HG02870 (cell line): Measurements from ENCODE around the gene KLF13.

Experiments
- ATAC-seq: cut with Tn5 transposase; IDR thresholded peaks from one replicate; pipeline ENCODE4 v1.9.1; 2021; ENCODE audit warnings: mild to moderate bottlenecking, moderate library complexity; ENCODE audit not compliant: unreplicated experiment

KLF13 gene

GRCh38 chr15:31298707-31299172 is 27.9 kb upstream of the KLF13 start:
- no peak for ATAC-seq

- no peak for ATAC-seq
Measured at GRCh38 chr15:31300208-31300661, 26.4 kb upstream of the KLF13 start.

- ATAC-seq = no peak
Measured at GRCh38 chr15:31300981-31301672, 25.5 kb upstream of the KLF13 start.

GRCh38 chr15:31301673-31301990 is 25.0 kb upstream of the KLF13 start:
- no peak for ATAC-seq

GRCh38 chr15:31302029-31302657 is 24.5 kb upstream of the KLF13 start:
- ATAC-seq = no peak

- no peak for ATAC-seq
Measured at GRCh38 chr15:31302778-31303725, 23.6 kb upstream of the KLF13 start.

- no peak for ATAC-seq
Measured at GRCh38 chr15:31303726-31304648, 22.6 kb upstream of the KLF13 start.

- ATAC-seq = no peak
Measured at GRCh38 chr15:31304751-31305365, 21.8 kb upstream of the KLF13 start.

GRCh38 chr15:31305375-31305774 is 21.3 kb upstream of the KLF13 start:
- no peak for ATAC-seq

- ATAC-seq = no peak
Measured at GRCh38 chr15:31305796-31306425, 20.7 kb upstream of the KLF13 start.

GRCh38 chr15:31306426-31307269 is 20.0 kb upstream of the KLF13 start:
- no peak for ATAC-seq

- ATAC-seq = no peak
Measured at GRCh38 chr15:31307270-31308184, 19.1 kb upstream of the KLF13 start.

GRCh38 chr15:31308185-31308639 is 18.4 kb upstream of the KLF13 start:
- ATAC-seq = peak; percentile 72

- ATAC-seq = no peak
Measured at GRCh38 chr15:31309893-31310606, 16.6 kb upstream of the KLF13 start.

GRCh38 chr15:31311735-31312619 is 14.7 kb upstream of the KLF13 start:
- ATAC-seq = no peak

- ATAC-seq = no peak
Measured at GRCh38 chr15:31313223-31313622, 13.4 kb upstream of the KLF13 start.
